NCI-H1105 (cell line): ENCODE results near the gene GLB1L3.
"Not testable (repeated sequence)": the region's sequence is repeated elsewhere in the genome, so short reads cannot be mapped to it uniquely, and the experiment has no call there.

ENCODE experiments used
- DNase-seq: peaks from one replicate; lab custom pipeline; 2025; lab: John Stamatoyannopoulos, UW

GLB1L3 gene

GRCh38 chr11:134344497-134345236 lies 68.5 kb downstream of the GLB1L3 start:
- not testable (repeated sequence) for DNase-seq

- no peak for DNase-seq
Observed at GRCh38 chr11:134345237-134345550, 69.0 kb downstream of the GLB1L3 start.

DNA sequence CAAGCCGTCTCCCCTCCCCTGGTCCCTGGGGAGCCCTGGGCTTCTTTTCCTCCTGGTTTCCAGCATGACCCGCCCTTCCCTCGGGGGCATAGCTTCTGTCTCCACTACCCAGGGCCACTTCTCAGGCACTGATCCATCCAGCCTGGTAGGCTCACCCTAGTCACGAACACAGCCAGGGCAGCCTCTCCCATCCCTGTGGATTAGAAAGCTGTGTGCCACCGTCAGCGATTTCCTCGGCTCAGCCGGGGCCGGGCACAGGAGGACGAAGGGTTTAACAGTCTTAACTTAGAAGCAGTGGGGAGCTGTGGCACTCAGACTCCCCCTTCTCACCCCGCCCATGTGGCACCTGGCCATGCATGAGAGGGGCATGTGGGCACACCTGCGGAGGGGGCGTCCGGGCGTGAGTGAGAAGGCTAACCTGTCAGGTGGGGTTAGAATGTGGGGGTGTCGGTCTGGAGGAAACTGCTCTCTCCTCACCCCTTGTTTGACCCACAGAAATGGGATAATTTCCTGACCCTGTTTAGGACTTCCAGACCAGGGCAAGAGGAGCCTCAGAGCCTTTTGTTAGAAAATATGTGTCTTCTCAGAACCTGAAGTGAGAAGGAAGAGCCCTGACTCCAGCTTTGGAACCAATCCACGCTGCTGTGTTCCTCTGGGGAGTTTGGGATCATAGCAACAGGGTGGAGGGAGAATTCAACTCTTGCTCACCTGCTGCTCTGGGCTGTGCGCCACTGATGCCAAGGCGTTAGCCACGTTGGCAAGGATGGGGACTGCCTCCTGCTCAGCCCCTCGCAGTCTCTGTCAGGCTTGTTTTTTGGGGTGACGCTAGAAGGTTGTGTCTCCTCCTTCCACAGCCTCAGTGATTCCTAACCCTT lies 70.2 kb downstream of the GLB1L3 start:
- DNase-seq = no peak

DNA sequence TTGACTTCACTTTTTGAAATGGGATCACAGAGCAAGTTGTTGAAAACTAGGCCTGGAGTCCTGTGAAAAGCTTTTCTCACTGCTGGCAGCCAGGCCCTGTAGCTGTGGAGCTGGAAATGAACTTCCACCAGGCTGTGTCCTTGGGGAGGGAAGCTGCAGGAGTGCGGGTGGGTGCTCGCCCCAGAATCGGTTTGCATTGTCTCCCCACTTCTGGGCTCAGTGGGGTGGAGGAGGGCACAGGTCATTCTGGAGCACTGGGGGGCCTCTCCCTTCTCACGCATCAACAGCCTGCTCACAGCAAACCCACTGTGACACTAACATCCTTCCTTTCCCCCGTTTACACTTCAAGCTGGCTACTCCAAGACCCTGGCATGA lies 70.8 kb downstream of the GLB1L3 start:
- DNase-seq = no peak

DNA sequence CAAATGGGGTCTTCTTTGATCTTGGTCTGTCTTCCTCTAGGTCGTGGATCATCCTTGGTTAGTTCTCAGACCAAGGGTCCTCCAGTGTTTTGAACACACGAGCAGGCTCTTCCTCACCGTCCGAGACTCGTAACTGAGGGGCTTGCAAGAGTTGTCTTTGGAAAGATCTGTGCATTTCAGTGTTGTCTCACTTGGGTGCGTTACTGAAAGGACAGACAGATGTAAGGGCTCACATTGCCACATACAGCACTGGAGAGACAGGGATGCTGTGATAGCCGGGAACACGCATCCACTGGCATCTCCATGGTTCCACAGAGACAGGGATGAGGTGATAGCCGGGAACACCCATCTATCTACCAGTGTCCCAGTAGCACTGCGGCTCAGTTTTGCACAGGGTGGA lies 71.3 kb downstream of the GLB1L3 start:
- no peak for DNase-seq

DNA sequence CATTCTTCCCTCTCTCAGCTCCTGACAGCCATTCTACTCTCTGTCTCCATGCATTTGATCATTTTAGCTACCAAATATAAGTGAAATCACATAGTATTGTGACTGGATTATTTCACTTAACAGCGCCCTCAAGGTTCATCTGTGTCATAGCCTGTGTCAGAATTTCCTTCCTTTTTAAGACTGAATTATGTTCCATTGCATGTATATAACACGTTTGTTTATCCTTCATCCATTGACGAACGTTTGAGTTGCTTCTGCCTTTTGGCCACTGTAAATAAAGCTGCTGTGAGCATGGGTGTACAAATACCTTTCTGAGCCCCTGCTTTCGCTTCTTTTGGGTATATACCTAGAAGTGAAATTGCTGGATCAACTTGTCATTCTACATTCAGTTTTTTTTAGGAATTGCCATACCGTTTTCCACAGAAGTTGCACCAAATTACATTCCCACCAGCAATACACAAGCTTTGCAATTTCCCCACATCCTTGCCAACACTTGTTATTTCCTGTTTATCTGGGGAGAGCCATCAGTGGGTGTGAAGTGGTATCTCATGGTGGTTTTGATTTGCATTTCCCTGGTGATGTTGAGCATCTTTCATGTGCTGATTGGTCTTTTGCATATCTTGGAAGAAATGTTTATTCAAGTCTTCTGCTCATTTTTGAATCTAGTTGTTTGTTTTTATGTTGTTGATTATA lies 73.1 kb downstream of the GLB1L3 start:
- DNase-seq = no peak

GRCh38 chr11:134349802-134350355 lies 73.7 kb downstream of the GLB1L3 start:
- no peak for DNase-seq

DNA sequence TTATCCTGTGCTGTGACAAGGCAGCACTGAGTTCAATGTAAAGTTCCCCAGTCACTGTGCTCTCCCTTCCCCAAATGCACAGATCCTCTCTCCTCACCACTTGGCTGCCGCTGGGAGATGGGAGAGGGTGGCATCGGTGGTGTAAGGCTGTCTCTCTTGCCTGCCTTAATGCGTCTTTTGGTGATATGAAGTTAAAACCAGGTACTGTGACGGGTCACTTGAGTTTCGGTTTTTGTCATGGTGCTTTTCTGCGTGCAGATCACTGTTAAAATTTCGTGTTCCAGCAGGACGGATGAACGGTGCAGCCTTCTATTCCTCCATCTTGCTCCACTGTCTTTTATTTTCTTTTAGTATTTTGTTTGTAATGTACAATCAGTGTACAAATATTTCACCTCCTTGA lies 74.2 kb downstream of the GLB1L3 start:
- no peak for DNase-seq

GRCh38 chr11:134352111-134352510 lies 75.9 kb downstream of the GLB1L3 start:
- DNase-seq = no peak

DNA sequence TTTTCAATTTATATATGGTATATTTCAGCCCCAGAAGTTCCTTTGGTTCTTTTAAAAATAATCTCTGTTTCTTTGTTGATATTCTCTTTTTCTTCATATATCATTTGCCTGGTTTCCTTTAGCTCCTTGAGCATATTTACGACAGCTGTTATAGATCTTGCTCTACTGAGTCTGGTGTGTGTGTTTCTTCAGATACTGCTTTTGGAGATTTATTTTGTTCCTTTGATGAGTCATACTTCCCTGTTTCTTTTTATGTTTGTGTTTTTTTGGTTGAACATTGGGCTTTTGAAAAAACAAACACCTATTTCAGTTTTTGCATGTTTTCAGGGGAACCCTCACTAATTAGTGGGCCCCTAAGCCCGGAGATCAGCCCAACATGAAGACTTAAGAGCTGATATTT lies 79.0 kb downstream of the GLB1L3 start:
- no peak for DNase-seq

GRCh38 chr11:134355656-134356055 lies 79.5 kb downstream of the GLB1L3 start:
- DNase-seq = no peak

DNA sequence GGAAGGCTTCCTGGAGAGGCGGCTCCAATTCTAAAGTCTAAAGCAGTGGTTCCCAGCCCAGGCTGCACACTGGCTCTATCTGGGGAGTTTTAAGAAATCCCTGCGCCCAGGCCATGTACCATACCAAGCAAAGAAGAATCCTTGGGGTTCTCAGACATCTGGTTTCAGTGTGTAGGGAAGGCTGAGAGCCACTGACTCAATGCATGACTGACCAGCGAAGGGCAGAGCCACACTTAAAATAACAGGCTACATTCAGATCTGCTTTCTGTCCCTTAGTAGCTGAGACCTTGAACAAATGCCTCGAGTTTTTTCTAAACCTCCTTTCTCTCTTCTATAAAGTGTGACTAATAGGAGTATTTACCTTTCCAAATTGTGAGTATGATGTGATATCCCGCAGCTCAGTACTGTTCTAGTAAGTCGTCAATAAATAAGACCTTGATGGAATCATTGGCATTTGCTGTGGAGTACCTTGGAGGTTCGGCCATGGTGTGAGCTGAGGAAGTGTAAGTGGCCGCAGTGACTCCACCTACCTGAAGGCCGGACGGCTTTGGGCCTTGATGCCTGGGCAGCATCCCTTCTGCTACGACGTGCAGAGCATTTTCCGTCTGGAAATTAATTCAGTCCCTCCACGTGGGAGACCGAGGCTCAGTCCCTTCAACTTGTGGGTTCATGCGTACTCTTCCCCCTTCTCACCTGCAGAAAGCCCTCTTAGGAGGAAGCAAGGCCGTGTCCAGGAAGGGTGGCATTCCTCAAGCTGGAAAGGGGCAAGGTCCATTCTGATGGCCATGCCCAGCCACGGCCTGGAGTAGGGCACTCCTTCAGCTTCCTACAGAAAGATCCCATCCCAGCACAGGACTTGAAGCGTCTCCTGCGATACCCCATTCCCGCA lies 80.7 kb downstream of the GLB1L3 start:
- DNase-seq = no peak

DNA sequence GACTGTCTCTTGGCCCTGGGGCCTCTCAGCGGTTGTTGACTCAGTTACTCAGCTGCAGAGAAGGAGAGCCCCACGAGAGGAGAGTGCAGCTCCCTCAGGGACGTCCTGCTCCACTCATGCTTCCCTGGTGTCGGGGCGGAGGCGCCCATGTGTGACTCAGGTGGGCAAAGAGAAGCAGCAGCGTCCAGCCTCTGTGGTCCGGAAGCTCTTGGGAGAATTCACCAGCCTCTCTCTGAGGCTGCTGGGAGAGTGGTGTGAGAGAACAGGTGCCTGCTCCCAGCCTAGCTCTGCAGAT lies 81.3 kb downstream of the GLB1L3 start:
- DNase-seq = no peak

DNA sequence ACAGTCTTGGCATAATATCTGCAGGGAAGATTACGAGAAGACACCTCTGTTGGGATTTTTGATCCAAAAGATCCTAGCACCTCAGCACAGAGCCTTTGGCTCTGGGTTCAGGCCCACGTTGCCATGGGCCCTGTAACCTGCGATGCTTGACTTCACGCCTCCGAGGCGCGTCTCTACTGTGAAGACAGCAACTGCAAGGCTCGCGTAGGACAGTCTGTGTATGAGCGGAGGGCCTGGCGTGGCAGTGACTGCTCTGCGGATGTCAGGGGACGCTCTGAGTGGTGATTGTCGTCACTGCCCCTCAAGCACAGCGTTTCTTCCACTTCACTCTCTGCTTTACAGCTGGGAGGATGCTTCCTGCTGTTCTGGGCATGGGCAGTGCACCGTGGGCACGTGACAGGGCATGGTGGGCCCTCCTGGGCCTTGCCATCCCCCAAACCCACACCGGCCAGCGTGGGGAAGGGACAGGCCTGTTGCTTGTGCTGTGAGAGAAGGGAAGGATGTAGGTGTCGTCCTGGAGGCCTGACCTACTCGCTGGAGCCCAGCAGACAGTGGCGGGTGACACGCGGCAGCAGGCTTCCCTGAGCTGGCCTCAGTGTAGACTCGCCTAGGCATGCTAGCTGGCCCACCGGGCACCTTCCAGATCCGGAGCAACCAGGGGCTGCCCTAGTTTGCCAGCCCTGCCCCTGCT lies 82.1 kb downstream of the GLB1L3 start:
- DNase-seq = no peak

DNA sequence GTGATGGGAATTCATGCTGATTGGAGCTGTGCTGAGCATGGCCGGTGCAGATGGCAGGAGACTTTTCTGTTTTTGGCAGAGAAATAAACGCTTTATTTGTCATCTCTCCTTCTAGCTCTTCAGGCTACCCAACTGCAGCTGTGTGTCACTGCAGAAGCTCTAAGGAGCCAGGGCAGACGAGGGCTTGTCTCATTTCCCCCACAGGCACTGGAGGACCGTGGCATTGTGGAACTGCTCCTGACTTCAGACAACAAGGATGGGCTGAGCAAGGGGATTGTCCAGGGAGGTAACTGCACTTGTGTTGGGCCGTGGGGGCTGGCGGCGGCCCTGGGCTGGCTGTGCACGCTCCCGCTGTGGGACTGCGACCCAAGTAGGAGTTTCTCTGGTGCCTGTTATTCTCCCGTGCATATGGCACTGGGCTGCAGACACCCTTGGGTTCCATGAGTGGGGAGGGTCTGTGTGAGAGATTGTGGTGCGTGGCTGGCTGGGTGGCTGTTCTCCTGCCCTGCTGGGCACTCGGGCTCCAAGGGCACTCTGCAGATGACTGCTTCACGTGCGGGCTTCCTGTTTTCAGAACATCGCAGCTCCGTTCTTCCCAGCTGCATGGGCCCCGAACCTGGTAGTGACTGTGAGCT lies 82.8 kb downstream of the GLB1L3 start:
- no peak for DNase-seq

- no peak for DNase-seq
Observed at GRCh38 chr11:134359646-134360045, 83.5 kb downstream of the GLB1L3 start.

DNA sequence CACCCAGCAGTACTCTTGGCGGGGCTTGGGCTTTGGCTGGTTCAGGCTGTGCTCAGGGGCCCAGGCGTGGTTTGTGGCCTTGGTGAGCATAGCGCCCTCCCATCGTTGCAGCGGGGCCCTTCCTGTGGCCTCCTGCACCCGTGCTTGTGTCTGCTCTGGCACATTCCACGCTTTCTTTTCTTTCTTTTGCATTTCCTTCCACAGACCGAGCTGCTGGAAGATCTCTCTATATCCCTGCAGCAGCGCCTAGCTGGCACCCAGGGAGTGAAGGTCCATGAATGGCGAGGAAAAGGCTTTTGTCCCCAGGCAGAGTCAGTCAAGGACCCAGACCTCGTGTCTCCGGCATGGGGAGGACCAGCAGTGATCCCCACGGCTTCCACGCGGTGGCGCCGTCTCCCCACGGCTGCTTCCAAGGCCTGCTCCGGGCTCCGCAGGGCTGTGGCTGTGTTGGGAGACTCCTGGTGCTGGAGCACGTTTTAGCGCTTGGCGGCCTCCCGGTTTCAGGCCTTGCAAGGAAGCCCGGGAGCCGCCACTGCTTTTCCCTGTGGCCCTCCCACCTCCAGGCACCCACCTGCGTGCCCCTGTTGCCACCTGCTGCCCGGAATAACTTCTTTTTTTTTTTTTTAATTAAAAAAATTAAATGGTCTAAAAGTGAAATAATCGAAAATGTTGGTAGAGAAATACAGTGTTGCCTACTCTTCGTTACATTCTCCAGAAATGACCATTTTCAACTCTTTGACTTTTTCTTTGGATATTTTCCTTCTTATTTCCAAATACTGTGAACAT lies 84.1 kb downstream of the GLB1L3 start:
- no peak for DNase-seq

DNA sequence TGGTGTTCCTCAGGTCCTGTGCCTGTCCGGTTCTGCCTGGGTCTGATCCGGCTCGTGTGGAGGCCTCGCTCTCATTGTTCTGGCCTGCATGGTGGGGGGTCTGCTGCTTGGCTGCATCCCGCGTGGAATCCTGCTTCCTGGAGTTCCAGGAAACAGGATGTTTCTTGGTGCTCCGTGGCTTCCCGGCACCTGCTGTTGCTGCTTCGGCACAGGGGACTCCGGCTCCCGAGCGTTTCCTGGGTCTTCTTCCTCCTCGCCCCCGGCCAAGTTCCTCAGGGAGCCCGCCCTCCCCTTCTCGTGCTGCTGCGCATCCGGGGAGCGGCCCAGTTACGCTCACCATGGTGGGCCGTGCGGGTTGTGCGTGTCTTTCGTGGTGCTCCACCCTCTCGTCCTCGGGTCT lies 85.5 kb downstream of the GLB1L3 start:
- no peak for DNase-seq

DNA sequence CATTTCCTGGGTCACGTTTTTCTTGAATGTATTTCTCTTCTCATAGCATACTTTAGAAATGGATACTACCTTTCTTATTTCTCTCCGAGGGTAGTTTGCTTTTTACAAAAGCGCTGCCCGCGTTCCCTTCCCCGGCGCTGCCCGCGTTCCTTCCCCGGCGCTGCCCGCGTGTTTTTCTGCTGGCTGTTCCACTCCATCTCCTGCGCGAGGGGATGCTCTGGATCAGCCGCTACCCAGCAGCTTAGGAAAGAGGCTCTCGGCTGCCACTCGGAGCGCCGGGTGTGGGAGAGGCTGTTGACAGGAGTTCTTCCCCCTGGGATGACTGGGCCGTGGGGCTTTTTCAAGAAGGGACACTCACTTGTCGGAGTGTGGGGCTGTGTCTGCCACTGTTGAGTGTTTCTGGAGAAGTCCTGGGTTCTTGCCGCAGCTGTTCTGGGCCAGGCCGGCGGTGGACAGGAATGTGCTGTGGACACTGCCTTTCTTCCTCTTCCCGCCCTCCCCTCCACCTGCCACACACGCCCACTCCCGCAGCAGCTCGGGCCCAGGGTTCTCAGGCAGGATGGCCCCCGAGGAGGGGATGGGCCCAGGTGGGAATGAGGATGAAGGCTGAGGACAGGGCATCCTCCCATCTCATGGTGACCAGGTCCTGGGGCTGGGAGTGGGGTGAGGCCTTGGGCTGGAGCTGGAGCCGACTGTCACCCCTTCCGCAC lies 86.2 kb downstream of the GLB1L3 start:
- DNase-seq = no peak
